ENCODE measurements around the gene ZNF853. TPM values are rescaled to one million over a fixed set of nuclear protein-coding genes. Genes with fewer than 3 reads are reported as not detected.

Gene ZNF853
- total RNA-seq, 1 experiment from 2014 or later: 1.4 TPM

Other genes with a start within 250 kb of the ZNF853 start
- 484 TPM for gene RAC1, start 241.1 kb upstream of the ZNF853 start, total RNA-seq (2021; ENCODE audit: unreplicated experiment)
- gene DAGLB, start 167.7 kb upstream of the ZNF853 start, total RNA-seq (2021; ENCODE audit: unreplicated experiment): 22.3 TPM
- 199 TPM for gene KDELR2, start 131.5 kb upstream of the ZNF853 start, total RNA-seq (2021; ENCODE audit: unreplicated experiment)
- gene GRID2IP, start 64.1 kb upstream of the ZNF853 start, total RNA-seq (2021; ENCODE audit: unreplicated experiment): 0.13 TPM
- 113 TPM for gene ZDHHC4, start 38.2 kb upstream of the ZNF853 start, total RNA-seq (2021; ENCODE audit: unreplicated experiment)
- gene INTS15, start 25.6 kb upstream of the ZNF853 start, total RNA-seq (2021; ENCODE audit: unreplicated experiment): 46.8 TPM
- 37.8 TPM for gene ZNF316, start 21.7 kb downstream of the ZNF853 start, total RNA-seq (2021; ENCODE audit: unreplicated experiment)
- 37.3 TPM for gene ZNF12, start 91.3 kb downstream of the ZNF853 start, total RNA-seq (2021; ENCODE audit: unreplicated experiment)
- gene RSPH10B2, start 138.5 kb downstream of the ZNF853 start, total RNA-seq (2021; ENCODE audit: unreplicated experiment): 0.15 TPM
- gene CCZ1B, start 210.7 kb downstream of the ZNF853 start, total RNA-seq (2021; ENCODE audit: unreplicated experiment): 81.2 TPM